Gastroesophageal sphincter (tissue), 4 donors: Measurements from ENCODE around the gene COL26A1. TPM values are rescaled to one million over a fixed set of nuclear protein-coding genes. Genes with fewer than 3 reads are reported as not detected.
"Not testable (repeated sequence)": the region's sequence is repeated elsewhere in the genome, so short reads cannot be mapped to it uniquely, and the experiment has no call there.

Source experiments
- ATAC-seq: fragments of 150-250 bp; one replicate; pipeline ENCODE4 v1.9.1; 2016; ENCODE audit warnings: mild to moderate bottlenecking, moderate library complexity
- H3K27ac ChIP-seq, 4 donors: fragments of 200-600 bp; sonication (generic) in 3 of 4; 1 replicate in 3 of 4; 2 replicates in 1 of 4; pipeline ENCODE4 v1.5.1; 2016 to 2019
- H3K27me3 ChIP-seq: fragments of 200-600 bp; sonication (generic); one replicate; pipeline ENCODE4 v1.5.1; 2019
- H3K36me3 ChIP-seq, 2 donors: fragments of 200-600 bp; sonication (generic); one replicate each; pipeline ENCODE4 v1.5.1; 2019; ENCODE audit warnings: control low read depth in 1 of 2
- H3K4me1 ChIP-seq, 3 donors: fragments of 200-600 bp; sonication (generic); 1 replicate in 2 of 3; 2 replicates in 1 of 3; pipeline ENCODE4 v1.5.1; 2016 to 2019; ENCODE audit warnings: control low read depth in 2 of 3
- H3K4me3 ChIP-seq, 2 donors: fragments of 200-600 bp; sonication (generic); one replicate each; pipeline ENCODE4 v1.5.1; 2019; ENCODE audit warnings: mild to moderate bottlenecking in 1 of 2, moderate library complexity in 1 of 2
- H3K9me3 ChIP-seq, 3 donors: fragments of 200-600 bp; sonication (generic); one replicate each; pipeline ENCODE4 v1.5.1; 2017 to 2019; ENCODE audit warnings: control low read depth in 2 of 3
- CTCF ChIP-seq, 4 experiments: fragments of 200-600 bp in 2 of 4; fragments of 450-650 bp in 2 of 4; sonication (generic) in 1 of 4; IDR thresholded peaks; one replicate each; pipeline ENCODE4 v1.5.1; 2017 to 2019; ENCODE audit warnings: antibody characterized with exemption in 4 of 4, mild to moderate bottlenecking in 2 of 4, moderate library complexity in 2 of 4
- EP300 ChIP-seq: sonication (generic); formaldehyde crosslinking; IDR thresholded peaks from one replicate; pipeline ENCODE4 v1.6.1; 2017; ENCODE audit warnings: antibody characterized with exemption, mild to moderate bottlenecking
- POLR2A ChIP-seq, 2 donors: fragments of 450-650 bp; IDR thresholded peaks; one replicate each; pipeline ENCODE4 v1.6.1; 2017; ENCODE audit warnings: antibody characterized with exemption in 2 of 2, mild to moderate bottlenecking in 2 of 2, moderate library complexity in 1 of 2
- POLR2AphosphoS5 ChIP-seq: sonication (generic); formaldehyde crosslinking; IDR thresholded peaks from one replicate; pipeline ENCODE4 v1.6.1; 2017; ENCODE audit warnings: antibody characterized with exemption
- WGBS, 2 donors: methylation state at CpG; one replicate each; pipeline ENCODE4 v1.1.5; 2018; ENCODE audit warnings: low coverage in 1 of 2; 5-methylcytosine and 5-hydroxymethylcytosine counted together
- total RNA-seq, 4 donors: library from RNA; depleted of rRNA; stranded (reverse); fragments of >200 nt; gene quantifications; one replicate each; pipeline ENCODE4 v1.1.0, GENCODE V29; 2016

COL26A1 gene
- total RNA-seq, 4 donors from 2014 or later, result not detected

DNA sequence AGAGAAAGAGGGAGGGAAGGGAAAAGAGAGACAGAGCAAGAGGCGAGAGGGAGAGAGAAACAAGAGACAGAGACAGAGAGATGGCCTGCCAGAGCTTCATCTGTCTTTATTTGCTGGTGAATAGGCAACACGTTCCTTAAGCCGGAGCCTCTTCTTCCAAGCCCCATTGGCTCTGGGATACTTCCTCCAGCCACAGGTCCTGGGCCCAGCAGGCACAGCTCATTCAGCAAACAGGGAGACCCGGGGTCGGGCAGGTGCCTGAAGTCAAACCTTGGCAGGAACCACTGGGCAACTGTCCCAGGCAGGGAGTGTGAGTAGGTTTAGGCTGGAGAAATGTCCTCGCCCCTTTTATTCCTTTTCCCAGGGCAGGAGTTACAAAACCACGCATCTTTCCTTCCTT lies 198.2 kb downstream of the COL26A1 start:
- WGBS, 2 donors, result 51 to 60% methylated on average over 3 to 7 of the region's 7 CpGs
- no peaks in the 10 kb centered on the region for H3K4me1 ChIP-seq
- no peak for TF ChIP-seq POLR2AphosphoS5
- TF ChIP-seq EP300, result no peak
- no peak for TF ChIP-seq CTCF (IDR thresholded peaks at IDR 0.05)
- TF ChIP-seq POLR2A (IDR thresholded peaks at IDR 0.05), result no peak
- H3K4me3 ChIP-seq, result no peak overlapping the region
- ATAC-seq, result no peak
- H3K36me3 ChIP-seq, result no peaks in the 10 kb centered on the region
- H3K9me3 ChIP-seq, result no peaks in the 10 kb centered on the region
- no peak overlapping the region for H3K27ac ChIP-seq
- H3K27me3 ChIP-seq, result peaks cover 46% of the 10 kb centered on the region

- H3K27me3 ChIP-seq, result peaks cover 47% of the 10 kb centered on the region
- ATAC-seq, H3K4me3 ChIP-seq: not testable (repeated sequence)
Measured at GRCh38 chr7:101561293-101561692, 198.6 kb downstream of the COL26A1 start.

GRCh38 chr7:101562531-101563197 lies 200.0 kb downstream of the COL26A1 start:
- 63 to 69% methylated on average over 6 to 11 of the region's 15 CpGs for WGBS, 2 donors
- ATAC-seq, result no peak
- no peaks in the 10 kb centered on the region for H3K4me1 ChIP-seq

More at GRCh38 chr7:101561293-101561692, 198.6 kb downstream of the COL26A1 start:
- 60 to 88% methylated on average over 2 to 3 of the region's 3 CpGs for WGBS, 2 donors
- not testable (repeated sequence) for H3K4me1 ChIP-seq, H3K9me3 ChIP-seq, H3K36me3 ChIP-seq, H3K27ac ChIP-seq

GRCh38 chr7:101563198-101563901 lies 200.7 kb downstream of the COL26A1 start:
- TF ChIP-seq POLR2AphosphoS5 (no peak), CTCF (IDR thresholded peaks at IDR 0.05) (no peak), EP300 (no peak), POLR2A (IDR thresholded peaks at IDR 0.05) (no peak)
- Histone ChIP-seq H3K27ac (no peak overlapping the region), H3K9me3 (no peaks in the 10 kb centered on the region), H3K4me1 (no peaks in the 10 kb centered on the region), H3K36me3 (no peaks in the 10 kb centered on the region), H3K27me3 (peaks cover 57% of the 10 kb centered on the region), H3K4me3 (no peak overlapping the region)
- ATAC-seq, result no peak
- WGBS, 2 donors, result 20 to 69% methylated on average over 1 to 5 of the region's 15 CpGs

More at GRCh38 chr7:101562531-101563197, 200.0 kb downstream of the COL26A1 start:
- H3K9me3 ChIP-seq, result no peaks in the 10 kb centered on the region
- H3K27me3 ChIP-seq, result peaks cover 57% of the 10 kb centered on the region
- H3K4me3 ChIP-seq, result no peak overlapping the region
- TF ChIP-seq EP300 (no peak), POLR2A (IDR thresholded peaks at IDR 0.05) (no peak), CTCF (IDR thresholded peaks at IDR 0.05) (no peak), POLR2AphosphoS5 (no peak)
- no peak overlapping the region for H3K27ac ChIP-seq
- H3K36me3 ChIP-seq, result no peaks in the 10 kb centered on the region

DNA sequence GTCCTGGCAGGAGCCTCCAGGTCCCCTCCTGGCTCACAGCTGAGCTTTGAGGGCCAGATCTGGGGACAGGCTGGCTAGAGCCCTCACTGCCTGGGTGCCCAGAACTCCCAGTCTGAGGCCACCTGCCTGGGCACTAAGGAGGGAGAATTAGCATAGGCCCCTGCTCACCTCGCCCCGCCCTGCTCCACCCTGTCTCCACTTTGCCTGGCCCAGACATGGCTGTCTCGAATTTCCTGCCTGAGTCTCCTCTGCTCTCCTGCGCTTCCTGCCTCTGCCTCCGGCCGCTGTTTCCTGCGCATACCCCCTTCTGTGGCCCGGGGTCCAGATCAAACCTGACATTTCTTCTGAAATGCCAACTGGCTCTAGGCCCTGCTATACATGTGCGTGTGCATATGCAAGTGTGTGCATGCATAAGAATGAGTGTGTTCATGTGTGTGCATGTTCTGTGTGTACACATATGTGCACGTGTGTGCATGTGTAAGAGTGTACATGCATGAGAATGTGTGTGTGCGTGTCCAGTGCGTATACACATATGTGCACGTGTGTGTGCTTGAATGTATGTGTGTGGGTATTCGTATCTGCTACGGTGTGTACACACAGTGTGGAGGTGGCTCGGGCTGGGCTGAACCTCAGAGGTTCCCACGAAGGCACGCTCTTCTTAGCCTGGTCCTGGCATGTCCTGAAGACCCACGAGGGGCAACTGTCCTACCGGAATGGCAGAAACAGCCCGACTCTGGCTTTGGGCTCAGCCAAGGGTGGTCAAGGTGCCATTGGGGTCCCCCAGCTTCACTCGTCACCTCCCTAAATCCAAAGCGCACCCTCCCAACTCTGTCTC lies 201.5 kb downstream of the COL26A1 start:
- Histone ChIP-seq H3K4me3 (no peak overlapping the region), H3K9me3 (no peaks in the 10 kb centered on the region), H3K27ac (no peak overlapping the region), H3K36me3 (no peaks in the 10 kb centered on the region), H3K27me3 (peaks cover 65% of the 10 kb centered on the region), H3K4me1 (no peaks in the 10 kb centered on the region)
- no peak for TF ChIP-seq POLR2AphosphoS5
- no peak for TF ChIP-seq POLR2A (IDR thresholded peaks at IDR 0.05)
- no peak for TF ChIP-seq EP300
- no peak for ATAC-seq
- WGBS, 2 donors, result 38 to 53% methylated on average over 3 to 13 of the region's 23 CpGs
